Left cardiac atrium (tissue), 4 donors: ENCODE results near the gene STC2. TPM values are rescaled to one million over a fixed set of nuclear protein-coding genes. Genes with fewer than 3 reads are reported as not detected.

Experiments
- ATAC-seq, 2 donors: fragments of 200-7000 bp; cut with Tn5 transposase; one replicate each; pipeline ENCODE4 v1.9.1; 2020; ENCODE audit warnings: mild to moderate bottlenecking in 2 of 2, moderate library complexity in 2 of 2
- DNase-seq: peaks from one replicate; pipeline ENCODE4 v3.0.0-alpha.2; 2020
- intact Hi-C, 2 donors: fragments of 100-400 bp; cut with DNase I; formaldehyde crosslinking; loops; one replicate each; pipeline versions ENCODE4 v1.14.1 to v1.15.1; 2022 to 2023
- total RNA-seq, 2 donors: library from RNA; stranded (reverse); fragmentation: NEBNext Ultra II Directional; extraction: Animal tissue kit (Norgen Biotek cat#: 25700); gene quantifications; one replicate each; pipeline ENCODE4 v1.2.1, GENCODE V29; 2021
- donor health status: DM: no; HTN: yes; CAD: no.
- donor health status: DM: no; HTN: yes; CAD: no; lungs with severe emphysema.
- donor health status: DM: yes; HTN: yes; CAD: no.
- donor health status: Dilated cardiomyopathy.

Gene STC2
- total RNA-seq, 2 donors from 2014 or later: 13.5 to 17.5 TPM

- no peak for DNase-seq
- intact Hi-C loops: no loop called here
- no peak for ATAC-seq
Measured at GRCh38 chr5:173317091-173317730, 11.0 kb downstream of the STC2 start.

- intact Hi-C loops: no loop called here
- ATAC-seq (no peak), DNase-seq (no peak)
Measured at GRCh38 chr5:173316339-173317020, 11.7 kb downstream of the STC2 start.

- ATAC-seq: peak; percentile 10 to 55
- intact Hi-C loops: no loop called here
Measured at GRCh38 chr5:173315495-173316338, 12.5 kb downstream of the STC2 start.

GRCh38 chr5:173314166-173314952, 13.9 kb downstream of the STC2 start:
- no peak for ATAC-seq

More at GRCh38 chr5:173315495-173316338, 12.5 kb downstream of the STC2 start:
- DNase-seq: peak; percentile 56

GRCh38 chr5:173313351-173313801, 14.8 kb downstream of the STC2 start:
- DNase-seq: no peak
- intact Hi-C loops: no loop called here
- ATAC-seq: no peak

More at GRCh38 chr5:173314166-173314952, 13.9 kb downstream of the STC2 start:
- intact Hi-C loops: no loop called here
- no peak for DNase-seq

GRCh38 chr5:173312821-173313220, 15.4 kb downstream of the STC2 start:
- intact Hi-C loops: no loop called here
- DNase-seq: no peak

GRCh38 chr5:173311818-173312585, 16.2 kb downstream of the STC2 start:
- intact Hi-C loops: no loop called here

More at GRCh38 chr5:173312821-173313220, 15.4 kb downstream of the STC2 start:
- no peak for ATAC-seq

GRCh38 chr5:173310861-173311785, 17.1 kb downstream of the STC2 start:
- peak; percentile 57 for DNase-seq
- intact Hi-C loops: no loop called here
- ATAC-seq: peak; percentile 58 to 77

More at GRCh38 chr5:173311818-173312585, 16.2 kb downstream of the STC2 start:
- ATAC-seq (no peak), DNase-seq (no peak)

GRCh38 chr5:173310218-173310769, 17.9 kb downstream of the STC2 start:
- intact Hi-C loops: no loop called here
- peak in 1 of 2 donors; percentile 13 for ATAC-seq

GRCh38 chr5:173309731-173310130, 18.5 kb downstream of the STC2 start:
- DNase-seq (no peak), ATAC-seq (no peak)
- intact Hi-C loops: no loop called here

More at GRCh38 chr5:173310218-173310769, 17.9 kb downstream of the STC2 start:
- DNase-seq: no peak

GRCh38 chr5:173308226-173308625, 20.0 kb downstream of the STC2 start:
- intact Hi-C loops: no loop called here
- no peak for DNase-seq
- ATAC-seq: no peak

- no peak for ATAC-seq
Measured at GRCh38 chr5:173307695-173308094, 20.5 kb downstream of the STC2 start.

GRCh38 chr5:173306695-173307094, 21.5 kb downstream of the STC2 start:
- ATAC-seq: no peak
- no peak for DNase-seq
- intact Hi-C loops: no loop called here

More at GRCh38 chr5:173307695-173308094, 20.5 kb downstream of the STC2 start:
- no peak for DNase-seq
- intact Hi-C loops: no loop called here

GRCh38 chr5:173304591-173304988, 23.6 kb downstream of the STC2 start:
- DNase-seq: no peak
- intact Hi-C loops: no loop called here
- ATAC-seq: no peak

- intact Hi-C loops: no loop called here
- ATAC-seq (peak; percentile 25 to 51), DNase-seq (no peak)
Measured at GRCh38 chr5:173303878-173304590, 24.2 kb downstream of the STC2 start.

GRCh38 chr5:173302546-173303155, 25.6 kb downstream of the STC2 start:
- peak in 1 of 2 donors; percentile 61 for ATAC-seq
- intact Hi-C loops: no loop called here
- DNase-seq: no peak
